ENCODE data around the gene TSHB. TPM values are rescaled to one million over a fixed set of nuclear protein-coding genes. Genes with fewer than 3 reads are reported as not detected.
"Not testable (repeated sequence)": the region's sequence is repeated elsewhere in the genome, so short reads cannot be mapped to it uniquely, and the experiment has no call there.

Gene TSHB
- total RNA-seq, 1 experiment from 2014 or later: not detected

DNA sequence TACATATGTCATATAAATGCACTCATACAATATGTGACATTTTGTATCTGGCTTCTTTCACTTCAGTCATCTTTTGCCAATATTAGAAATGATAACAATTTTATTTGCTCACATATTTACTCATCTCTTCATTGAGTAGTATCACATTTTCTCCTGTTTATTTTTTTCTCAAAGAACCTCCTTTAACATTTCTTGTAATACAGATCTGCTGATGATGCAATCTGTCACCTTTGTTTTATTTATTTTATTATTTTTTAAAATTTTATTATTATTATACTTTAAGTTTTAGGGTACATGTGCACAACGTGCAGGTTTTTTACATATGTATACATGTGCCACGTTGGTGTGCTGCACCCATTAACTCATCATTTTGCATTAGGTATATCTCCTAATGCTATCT is 15.8 kb upstream of the TSHB start (continued):
- no peak for TF ChIP-seq ARID4B (CRISPR knock-in tag; IDR thresholded peaks at IDR 0.05; ENCODE audit: borderline replicate concordance)
- TF ChIP-seq NR1H2 (CRISPR knock-in tag; IDR thresholded peaks at IDR 0.05): no peak
- no peak for TF ChIP-seq PRRX2 (CRISPR knock-in tag; IDR thresholded peaks at IDR 0.05)

GRCh38 chr1:115019549-115019948 is 10.1 kb upstream of the TSHB start:
- CTCF ChIA-PET; POLR2A ChIA-PET; H3K27ac Mint-ChIP-seq; H3K27me3 Mint-ChIP-seq (ENCODE audit: low read depth); DNase-seq (ENCODE audit: low spot score); ATAC-seq; H3K4me1 Mint-ChIP-seq; H3K4me3 Mint-ChIP-seq: not testable (repeated sequence)
- Mint-ChIP-seq H3K36me3 (peaks cover 16% of the 10 kb centered on the region; the same call in 1 of the 2 replicates), H3K9me3 (peaks cover 26% of the 10 kb centered on the region)

DNA sequence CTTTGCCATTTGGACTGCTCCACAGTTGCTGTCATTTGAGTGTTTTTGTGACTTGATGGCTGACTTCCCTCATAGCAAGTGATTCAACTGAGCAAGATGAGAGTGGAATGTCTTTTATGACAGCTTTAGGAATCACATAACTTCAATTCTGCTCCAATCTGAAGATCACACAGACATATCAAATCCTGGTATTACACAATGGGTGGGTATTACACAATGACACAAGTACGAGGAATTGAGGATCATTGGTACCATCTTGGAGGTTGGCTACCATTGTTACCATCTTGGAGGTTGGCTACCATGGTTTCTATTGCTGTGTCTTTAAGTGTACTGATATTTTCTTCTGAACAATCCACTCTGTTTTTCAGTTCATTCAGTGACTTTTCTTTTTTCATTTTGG is 8.5 kb upstream of the TSHB start:
- Mint-ChIP-seq H3K4me3 (no peak overlapping the region), H3K27ac (no peak overlapping the region), H3K36me3 (peaks cover 16% of the 10 kb centered on the region; the same call in 1 of the 2 replicates), H3K9me3 (peaks cover 26% of the 10 kb centered on the region), H3K4me1 (no peaks in the 10 kb centered on the region), H3K27me3 (ENCODE audit: low read depth) (peaks cover 4% of the 10 kb centered on the region)
- ATAC-seq (no peak), DNase-seq (ENCODE audit: low spot score) (no peak)
- CTCF ChIA-PET: no interaction called here
- POLR2A ChIA-PET: no interaction called here
- no peak for TF ChIP-seq ATF1 (CRISPR knock-in tag; IDR thresholded peaks at IDR 0.05)
- no peak for TF ChIP-seq CBFB (CRISPR knock-in tag; IDR thresholded peaks at IDR 0.05; ENCODE audit: low read depth)
- no peak for TF ChIP-seq TCF7 (CRISPR knock-in tag; IDR thresholded peaks at IDR 0.05; ENCODE audit: low read depth)
- TF ChIP-seq TP53 (CRISPR knock-in tag; IDR thresholded peaks at IDR 0.05): no peak
- TF ChIP-seq, protein P1, sequence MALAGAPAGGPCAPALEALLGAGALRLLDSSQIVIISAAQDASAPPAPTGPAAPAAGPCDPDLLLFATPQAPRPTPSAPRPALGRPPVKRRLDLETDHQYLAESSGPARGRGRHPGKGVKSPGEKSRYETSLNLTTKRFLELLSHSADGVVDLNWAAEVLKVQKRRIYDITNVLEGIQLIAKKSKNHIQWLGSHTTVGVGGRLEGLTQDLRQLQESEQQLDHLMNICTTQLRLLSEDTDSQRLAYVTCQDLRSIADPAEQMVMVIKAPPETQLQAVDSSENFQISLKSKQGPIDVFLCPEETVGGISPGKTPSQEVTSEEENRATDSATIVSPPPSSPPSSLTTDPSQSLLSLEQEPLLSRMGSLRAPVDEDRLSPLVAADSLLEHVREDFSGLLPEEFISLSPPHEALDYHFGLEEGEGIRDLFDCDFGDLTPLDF (CRISPR knock-in tag; IDR thresholded peaks at IDR 0.05): no peak
- no peak for TF ChIP-seq ZNF138 (CRISPR knock-in tag; conservative IDR thresholded peaks at IDR 0.05)
- no peak for TF ChIP-seq AFF4 (CRISPR knock-in tag; IDR thresholded peaks at IDR 0.05; ENCODE audit: borderline replicate concordance)

GRCh38 chr1:115023593-115023992 is 6.0 kb upstream of the TSHB start:
- Mint-ChIP-seq H3K36me3 (peaks cover 13% of the 10 kb centered on the region; the same call in 1 of the 2 replicates), H3K27ac (no peak overlapping the region), H3K4me3 (no peak overlapping the region), H3K9me3 (peaks cover 22% of the 10 kb centered on the region), H3K27me3 (ENCODE audit: low read depth) (peaks cover 2% of the 10 kb centered on the region), H3K4me1 (no peaks in the 10 kb centered on the region)
- ATAC-seq: no peak
- CTCF ChIA-PET: no interaction called here
- DNase-seq (ENCODE audit: low spot score): no peak
- POLR2A ChIA-PET: no interaction called here
- TF ChIP-seq, protein P2, sequence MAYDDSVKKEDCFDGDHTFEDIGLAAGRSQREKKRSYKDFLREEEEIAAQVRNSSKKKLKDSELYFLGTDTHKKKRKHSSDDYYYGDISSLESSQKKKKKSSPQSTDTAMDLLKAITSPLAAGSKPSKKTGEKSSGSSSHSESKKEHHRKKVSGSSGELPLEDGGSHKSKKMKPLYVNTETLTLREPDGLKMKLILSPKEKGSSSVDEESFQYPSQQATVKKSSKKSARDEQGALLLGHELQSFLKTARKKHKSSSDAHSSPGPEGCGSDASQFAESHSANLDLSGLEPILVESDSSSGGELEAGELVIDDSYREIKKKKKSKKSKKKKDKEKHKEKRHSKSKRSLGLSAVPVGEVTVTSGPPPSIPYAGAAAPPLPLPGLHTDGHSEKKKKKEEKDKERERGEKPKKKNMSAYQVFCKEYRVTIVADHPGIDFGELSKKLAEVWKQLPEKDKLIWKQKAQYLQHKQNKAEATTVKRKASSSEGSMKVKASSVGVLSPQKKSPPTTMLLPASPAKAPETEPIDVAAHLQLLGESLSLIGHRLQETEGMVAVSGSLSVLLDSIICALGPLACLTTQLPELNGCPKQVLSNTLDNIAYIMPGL (CRISPR knock-in tag; IDR thresholded peaks at IDR 0.05): no peak
- TF ChIP-seq CDX4 (CRISPR knock-in tag; IDR thresholded peaks at IDR 0.05; ENCODE audit: borderline replicate concordance) (no peak), JUN (CRISPR knock-in tag; IDR thresholded peaks at IDR 0.05) (no peak), ZBTB43 (CRISPR knock-in tag; IDR thresholded peaks at IDR 0.05) (no peak), OVOL2 (CRISPR knock-in tag; IDR thresholded peaks at IDR 0.05; ENCODE audit: borderline replicate concordance) (no peak), CREM (CRISPR knock-in tag; IDR thresholded peaks at IDR 0.05) (no peak)
